HepG2 (cell line): ENCODE measurements around the gene PDCD2. TPM values are rescaled to one million over a fixed set of nuclear protein-coding genes. Genes with fewer than 3 reads are reported as not detected.

Experiments used
- FOXC1 ChIP-seq: sonication (generic); formaldehyde crosslinking; IDR thresholded peaks from 2 replicates; pipeline ENCODE4 v1.8.0; 2022; ENCODE audit warnings: mild to moderate bottlenecking, missing genetic modification reagents, borderline replicate concordance
- KDM4B ChIP-seq: sonication (generic); formaldehyde crosslinking; IDR thresholded peaks from 2 replicates; pipeline ENCODE4 v1.4.0; 2020; ENCODE audit warnings: missing genetic modification reagents
- KLF11 ChIP-seq: IDR thresholded peaks from 2 replicates; pipeline ENCODE4 v1.6.1; 2016; ENCODE audit warnings: missing compliant biosample characterization
- MATR3 ChIP-seq: sonication (generic); formaldehyde crosslinking; IDR thresholded peaks from 2 replicates; pipeline ENCODE4 v1.4.0; 2020; ENCODE audit warnings: missing genetic modification reagents
- MAZ ChIP-seq, 2 experiments: sonication (generic) in 1 of 2; formaldehyde crosslinking in 1 of 2; IDR thresholded peaks; 2 replicates each; pipeline versions ENCODE4 v1.5.0 to v1.6.1; 2012 to 2020; ENCODE audit warnings: low read depth in 2 of 2, mild to moderate bottlenecking in 2 of 2, borderline replicate concordance in 1 of 2, improper control_type of control experiment in 1 of 2, low read length in 1 of 2, missing genetic modification reagents in 1 of 2, moderate library complexity in 1 of 2
- MBNL3 ChIP-seq: fragments of 250-450 bp; sonication (Bioruptor Pico); conservative IDR thresholded peaks from 2 replicates; pipeline ENCODE4 v1.8.0; 2022; ENCODE audit warnings: mild to moderate bottlenecking, inconsistent platforms
- MYC ChIP-seq: sonication (generic); formaldehyde crosslinking; IDR thresholded peaks from 2 replicates; pipeline ENCODE4 v1.9.0; 2021; ENCODE audit warnings: missing genetic modification reagents, borderline replicate concordance
- NFIB ChIP-seq: sonication (generic); formaldehyde crosslinking; IDR thresholded peaks from 2 replicates; pipeline ENCODE4 v1.9.0; 2021; ENCODE audit warnings: missing genetic modification reagents, mild to moderate bottlenecking, borderline replicate concordance
- RARG ChIP-seq: sonication (generic); formaldehyde crosslinking; IDR thresholded peaks from 2 replicates; pipeline ENCODE4 v1.4.0; 2020; ENCODE audit warnings: low read depth, mild to moderate bottlenecking, missing genetic modification reagents
- SATB2 ChIP-seq: sonication (generic); formaldehyde crosslinking; IDR thresholded peaks from 2 replicates; pipeline ENCODE4 v1.5.0; 2020; ENCODE audit warnings: missing genetic modification reagents
- U2AF1 ChIP-seq: fragments of 200-400 bp; formaldehyde crosslinking; optimal IDR thresholded peaks from 2 replicates; pipeline ENCODE3; 2017; ENCODE audit warnings: mild to moderate bottlenecking, low read depth, low read length
- ZMYM3 ChIP-seq: sonication (generic); formaldehyde crosslinking; IDR thresholded peaks from 2 replicates; pipeline ENCODE4 v1.5.1; 2020; ENCODE audit warnings: mild to moderate bottlenecking, missing genetic modification reagents
- ZNF101 ChIP-seq: sonication (generic); formaldehyde crosslinking; IDR thresholded peaks from 2 replicates; pipeline ENCODE4 v1.4.0; 2020; ENCODE audit warnings: mild to moderate bottlenecking, low read depth, missing genetic modification reagents, borderline replicate concordance
- ZNF354B ChIP-seq: sonication (generic); formaldehyde crosslinking; IDR thresholded peaks from 2 replicates; pipeline ENCODE4 v1.8.0; 2022; ENCODE audit warnings: mild to moderate bottlenecking, missing genetic modification reagents
- ZNF382 ChIP-seq: sonication (generic); formaldehyde crosslinking; IDR thresholded peaks from 2 replicates; pipeline ENCODE4 v1.5.0; 2020; ENCODE audit warnings: missing genetic modification reagents, mild to moderate bottlenecking, borderline replicate concordance
- ZNF546 ChIP-seq: sonication (generic); formaldehyde crosslinking; conservative IDR thresholded peaks from 2 replicates; pipeline ENCODE4 v1.8.1; 2023; ENCODE audit warnings: mild to moderate bottlenecking, missing genetic modification reagents
- ZSCAN22 ChIP-seq: sonication (generic); formaldehyde crosslinking; IDR thresholded peaks from 2 replicates; pipeline ENCODE4 v1.4.0; 2020; ENCODE audit warnings: mild to moderate bottlenecking, missing genetic modification reagents
- polyA plus RNA-seq, 8 experiments: library from polyadenylated mRNA; depleted of rRNA in 3 of 8; stranded (reverse) in 7 of 8; unstranded in 1 of 8; fragments of >200 nt; fragmentation: Illumina TruSeq in 4 of 8; extraction: Trizol in 4 of 8; gene quantifications; 2 replicates each; pipeline versions ENCODE4 v1.2.1 to v1.2.3, GENCODE V29; 2011 to 2016; ENCODE audit warnings: low read depth in 4 of 8, missing spikeins in 1 of 8, mixed read lengths in 1 of 8; ENCODE audit not compliant: insufficient read depth in 1 of 8
- total RNA-seq, 5 experiments: library from RNA; depleted of rRNA; stranded (reverse); fragments of >200 nt; fragmentation: Illumina TruSeq; extraction: Trizol; gene quantifications; 2 replicates each; pipeline ENCODE4 v1.2.3, GENCODE V29; 2016; ENCODE audit warnings: low read depth in 1 of 5
- TF ChIP-seq, protein P1 (sequence below): sonication (generic); formaldehyde crosslinking; IDR thresholded peaks from 2 replicates; pipeline ENCODE4 v1.4.0; 2020; ENCODE audit warnings: missing genetic modification reagents
- TF ChIP-seq, protein P2 (sequence below): sonication (generic); formaldehyde crosslinking; IDR thresholded peaks from 2 replicates; pipeline ENCODE4 v1.5.0; 2020; ENCODE audit warnings: missing genetic modification reagents, mild to moderate bottlenecking, borderline replicate concordance
- TF ChIP-seq, protein P3 (sequence below): sonication (generic); formaldehyde crosslinking; IDR thresholded peaks from 2 replicates; pipeline ENCODE4 v1.4.0; 2020; ENCODE audit warnings: missing genetic modification reagents, low read depth, mild to moderate bottlenecking, borderline replicate concordance
- TF ChIP-seq, protein P4 (sequence below): sonication (generic); formaldehyde crosslinking; IDR thresholded peaks from 2 replicates; pipeline ENCODE4 v1.4.0; 2020; ENCODE audit warnings: missing genetic modification reagents

The PDCD2 gene
- total and polyA plus RNA-seq, 2 of the 13 experiments (the other 11 are each of a cell fraction or from before 2014, with no cell fraction given) = 83.6 to 133 TPM

DNA sequence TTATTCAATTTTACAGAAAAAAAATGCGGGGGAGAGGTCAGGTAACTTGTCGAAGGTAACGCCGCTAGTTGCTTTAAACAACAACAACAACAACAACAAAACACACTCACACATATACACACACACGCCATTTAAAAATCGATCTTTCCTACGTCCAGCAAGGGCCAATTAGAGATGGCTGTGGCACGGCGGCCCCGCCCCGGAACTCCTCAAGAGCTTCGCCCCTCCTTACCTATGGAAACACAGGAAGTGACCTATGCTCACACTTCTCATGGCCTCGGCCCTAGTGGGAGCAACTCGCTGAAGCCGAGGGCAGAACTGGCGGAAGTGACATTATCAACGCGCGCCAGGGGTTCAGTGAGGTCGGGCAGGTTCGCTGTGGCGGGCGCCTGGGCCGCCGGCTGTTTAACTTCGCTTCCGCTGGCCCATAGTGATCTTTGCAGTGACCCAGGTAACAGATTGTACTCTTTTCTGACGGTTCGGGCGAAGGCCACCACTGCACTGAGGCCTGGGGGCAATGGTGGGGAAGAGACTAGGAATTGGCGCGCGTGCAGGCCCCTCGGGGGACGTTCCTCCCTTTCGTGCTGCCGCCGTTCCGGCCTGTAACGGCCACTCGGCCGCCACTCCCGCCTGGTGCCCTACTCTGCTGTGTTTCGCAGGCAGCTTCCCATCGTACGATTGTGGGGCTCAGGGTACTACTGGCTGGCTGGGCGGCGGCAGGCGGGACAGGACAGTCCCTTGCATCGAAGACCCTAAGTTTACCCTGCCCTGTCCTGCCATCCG lies 30.2 kb downstream of the PDCD2 start, which contains the start of gene TBP (continued):
- TF ChIP-seq, protein P1, sequence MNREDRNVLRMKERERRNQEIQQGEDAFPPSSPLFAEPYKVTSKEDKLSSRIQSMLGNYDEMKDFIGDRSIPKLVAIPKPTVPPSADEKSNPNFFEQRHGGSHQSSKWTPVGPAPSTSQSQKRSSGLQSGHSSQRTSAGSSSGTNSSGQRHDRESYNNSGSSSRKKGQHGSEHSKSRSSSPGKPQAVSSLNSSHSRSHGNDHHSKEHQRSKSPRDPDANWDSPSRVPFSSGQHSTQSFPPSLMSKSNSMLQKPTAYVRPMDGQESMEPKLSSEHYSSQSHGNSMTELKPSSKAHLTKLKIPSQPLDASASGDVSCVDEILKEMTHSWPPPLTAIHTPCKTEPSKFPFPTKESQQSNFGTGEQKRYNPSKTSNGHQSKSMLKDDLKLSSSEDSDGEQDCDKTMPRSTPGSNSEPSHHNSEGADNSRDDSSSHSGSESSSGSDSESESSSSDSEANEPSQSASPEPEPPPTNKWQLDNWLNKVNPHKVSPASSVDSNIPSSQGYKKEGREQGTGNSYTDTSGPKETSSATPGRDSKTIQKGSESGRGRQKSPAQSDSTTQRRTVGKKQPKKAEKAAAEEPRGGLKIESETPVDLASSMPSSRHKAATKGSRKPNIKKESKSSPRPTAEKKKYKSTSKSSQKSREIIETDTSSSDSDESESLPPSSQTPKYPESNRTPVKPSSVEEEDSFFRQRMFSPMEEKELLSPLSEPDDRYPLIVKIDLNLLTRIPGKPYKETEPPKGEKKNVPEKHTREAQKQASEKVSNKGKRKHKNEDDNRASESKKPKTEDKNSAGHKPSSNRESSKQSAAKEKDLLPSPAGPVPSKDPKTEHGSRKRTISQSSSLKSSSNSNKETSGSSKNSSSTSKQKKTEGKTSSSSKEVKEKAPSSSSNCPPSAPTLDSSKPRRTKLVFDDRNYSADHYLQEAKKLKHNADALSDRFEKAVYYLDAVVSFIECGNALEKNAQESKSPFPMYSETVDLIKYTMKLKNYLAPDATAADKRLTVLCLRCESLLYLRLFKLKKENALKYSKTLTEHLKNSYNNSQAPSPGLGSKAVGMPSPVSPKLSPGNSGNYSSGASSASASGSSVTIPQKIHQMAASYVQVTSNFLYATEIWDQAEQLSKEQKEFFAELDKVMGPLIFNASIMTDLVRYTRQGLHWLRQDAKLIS (CRISPR knock-in tag) = no peak
- TF ChIP-seq KLF11 (CRISPR knock-in tag) (peak; percentile 45), ZNF354B (no peak), SATB2 (no peak), ZNF382 (CRISPR knock-in tag) (no peak), MAZ (IDR thresholded peaks at IDR 0.05; ENCODE audit: borderline replicate concordance, low read depth, low read length) (peak; percentile 64), MAZ (CRISPR knock-in tag; IDR thresholded peaks at IDR 0.05; ENCODE audit: low read depth) (peak; percentile 50), FOXC1 (peak; percentile 55; the same call in 1 of the 2 replicates), KDM4B (peak; percentile 69; the same call in 1 of the 2 replicates), RARG (CRISPR knock-in tag) (no peak), ZMYM3 (no peak), ZNF101 (no peak), ZSCAN22 (CRISPR knock-in tag) (no peak), U2AF1 (peak; percentile 47), MBNL3 (CRISPR knock-in tag) (no peak), MYC (CRISPR knock-in tag) (peak; percentile 86; the same call in 1 of the 2 replicates), ZNF546 (CRISPR knock-in tag) (0 out of 2 replicates have a peak, but pooled peaks have one; percentile 62), MATR3 (CRISPR knock-in tag) (no peak), NFIB (CRISPR knock-in tag) (peak; percentile 84; the same call in 1 of the 2 replicates)
- TF ChIP-seq, protein P2, sequence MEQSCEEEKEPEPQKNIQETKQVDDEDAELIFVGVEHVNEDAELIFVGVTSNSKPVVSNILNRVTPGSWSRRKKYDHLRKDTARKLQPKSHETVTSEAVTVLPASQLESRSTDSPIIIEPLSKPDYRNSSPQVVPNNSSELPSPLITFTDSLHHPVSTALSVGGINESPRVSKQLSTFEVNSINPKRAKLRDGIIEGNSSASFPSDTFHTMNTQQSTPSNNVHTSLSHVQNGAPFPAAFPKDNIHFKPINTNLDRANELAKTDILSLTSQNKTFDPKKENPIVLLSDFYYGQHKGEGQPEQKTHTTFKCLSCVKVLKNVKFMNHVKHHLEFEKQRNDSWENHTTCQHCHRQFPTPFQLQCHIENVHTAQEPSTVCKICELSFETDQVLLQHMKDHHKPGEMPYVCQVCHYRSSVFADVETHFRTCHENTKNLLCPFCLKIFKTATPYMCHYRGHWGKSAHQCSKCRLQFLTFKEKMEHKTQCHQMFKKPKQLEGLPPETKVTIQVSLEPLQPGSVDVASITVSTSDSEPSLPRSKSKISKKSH (CRISPR knock-in tag) = peak; percentile 90; the same call in 1 of the 2 replicates
- TF ChIP-seq, protein P3, sequence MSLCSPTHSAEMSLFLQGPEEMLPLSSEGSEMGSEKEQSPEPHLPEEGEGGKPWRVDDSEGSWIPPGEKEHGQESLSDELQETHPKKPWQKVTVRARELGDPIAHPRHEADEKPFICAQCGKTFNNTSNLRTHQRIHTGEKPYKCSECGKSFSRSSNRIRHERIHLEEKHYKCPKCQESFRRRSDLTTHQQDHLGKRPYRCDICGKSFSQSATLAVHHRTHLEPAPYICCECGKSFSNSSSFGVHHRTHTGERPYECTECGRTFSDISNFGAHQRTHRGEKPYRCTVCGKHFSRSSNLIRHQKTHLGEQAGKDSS (CRISPR knock-in tag) = peak; percentile 35; the same call in 1 of the 2 replicates
- TF ChIP-seq, protein P4, sequence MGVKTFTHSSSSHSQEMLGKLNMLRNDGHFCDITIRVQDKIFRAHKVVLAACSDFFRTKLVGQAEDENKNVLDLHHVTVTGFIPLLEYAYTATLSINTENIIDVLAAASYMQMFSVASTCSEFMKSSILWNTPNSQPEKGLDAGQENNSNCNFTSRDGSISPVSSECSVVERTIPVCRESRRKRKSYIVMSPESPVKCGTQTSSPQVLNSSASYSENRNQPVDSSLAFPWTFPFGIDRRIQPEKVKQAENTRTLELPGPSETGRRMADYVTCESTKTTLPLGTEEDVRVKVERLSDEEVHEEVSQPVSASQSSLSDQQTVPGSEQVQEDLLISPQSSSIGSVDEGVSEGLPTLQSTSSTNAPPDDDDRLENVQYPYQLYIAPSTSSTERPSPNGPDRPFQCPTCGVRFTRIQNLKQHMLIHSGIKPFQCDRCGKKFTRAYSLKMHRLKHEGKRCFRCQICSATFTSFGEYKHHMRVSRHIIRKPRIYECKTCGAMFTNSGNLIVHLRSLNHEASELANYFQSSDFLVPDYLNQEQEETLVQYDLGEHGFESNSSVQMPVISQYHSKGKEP = no peak; the same call in 1 of the 2 replicates
